WTC11 (cell line): ENCODE results near the gene NPHS1. TPM values are rescaled to one million over a fixed set of nuclear protein-coding genes. Genes with fewer than 3 reads are reported as not detected.
A peak's percentile ranks its signal among the peaks of the same experiment; 100 is the strongest.

Experiments used
- ATAC-seq: fragments of 200-7000 bp; cut with Tn5 transposase; 2 replicates; pipeline ENCODE4 v1.10.0; 2021; ENCODE audit warnings: mild to moderate bottlenecking, moderate library complexity
- CTCF ChIA-PET: fragments of 300-600 bp; sonication (Branson Sonifier 250); formaldehyde crosslinking; loops from one replicate; lab custom pipeline; 2021; ENCODE audit warnings: antibody characterized with exemption; lab: Charles Lee
- POLR2A ChIA-PET: fragments of 350-600 bp; sonication (Branson Sonifier 250); formaldehyde crosslinking; loops from one replicate; lab custom pipeline; 2021; ENCODE audit warnings: antibody characterized with exemption; lab: Charles Lee
- DNase-seq: peaks from one replicate; pipeline ENCODE4 v3.0.0; 2021; ENCODE audit warnings: low spot score
- H3K27ac Mint-ChIP-seq: 2 replicates; pipeline ENCODE4 v1.8.0; 2021; ENCODE audit warnings: mixed read lengths
- H3K27me3 Mint-ChIP-seq: 2 replicates; pipeline ENCODE4 v1.8.0; 2021; ENCODE audit warnings: low read depth, mild to moderate bottlenecking, moderate library complexity, mixed read lengths
- H3K36me3 Mint-ChIP-seq: 2 replicates; pipeline ENCODE4 v1.8.0; 2021; ENCODE audit warnings: mixed read lengths
- H3K4me1 Mint-ChIP-seq: 2 replicates; pipeline ENCODE4 v1.8.0; 2022; ENCODE audit warnings: mixed read lengths
- H3K4me3 Mint-ChIP-seq: 2 replicates; pipeline ENCODE4 v1.8.0; 2021; ENCODE audit warnings: mild to moderate bottlenecking, moderate library complexity, mixed read lengths
- H3K9me3 Mint-ChIP-seq: 2 replicates; pipeline ENCODE4 v1.8.0; 2021; ENCODE audit warnings: mixed read lengths
- CREB1 ChIP-seq: sonication (generic); formaldehyde crosslinking; IDR thresholded peaks from 2 replicates; pipeline ENCODE4 v1.8.0; 2023; ENCODE audit warnings: mild to moderate bottlenecking, missing genetic modification reagents
- CREM ChIP-seq: sonication (generic); formaldehyde crosslinking; IDR thresholded peaks from 2 replicates; pipeline ENCODE4 v1.8.1; 2022; ENCODE audit warnings: mild to moderate bottlenecking, missing genetic modification reagents, moderate library complexity
- ELF4 ChIP-seq: sonication (generic); formaldehyde crosslinking; IDR thresholded peaks from 2 replicates; pipeline ENCODE4 v1.8.1; 2022; ENCODE audit warnings: low read depth, mild to moderate bottlenecking, moderate library complexity, missing genetic modification reagents
- ESRRA ChIP-seq: sonication (generic); formaldehyde crosslinking; IDR thresholded peaks from 2 replicates; pipeline ENCODE4 v1.8.1; 2022; ENCODE audit warnings: mild to moderate bottlenecking, missing genetic modification reagents, borderline replicate concordance
- ETV6 ChIP-seq: sonication (generic); formaldehyde crosslinking; IDR thresholded peaks from 2 replicates; pipeline ENCODE4 v1.8.1; 2022; ENCODE audit warnings: mild to moderate bottlenecking, missing genetic modification reagents
- HMGA2 ChIP-seq: fragments of 250-450 bp; sonication (Bioruptor Pico); IDR thresholded peaks from 2 replicates; pipeline ENCODE4 v1.4.0; 2021; ENCODE audit warnings: mild to moderate bottlenecking, moderate library complexity
- IRF1 ChIP-seq: sonication (generic); formaldehyde crosslinking; IDR thresholded peaks from 2 replicates; pipeline ENCODE4 v1.8.0; 2023; ENCODE audit warnings: missing genetic modification reagents
- NFATC4 ChIP-seq: fragments of 250-450 bp; sonication (Bioruptor Pico); IDR thresholded peaks from 2 replicates; pipeline ENCODE4 v1.9.0; 2021; ENCODE audit warnings: mild to moderate bottlenecking
- NR2C2 ChIP-seq: sonication (generic); formaldehyde crosslinking; IDR thresholded peaks from 2 replicates; pipeline ENCODE4 v1.8.0; 2022; ENCODE audit warnings: mild to moderate bottlenecking, missing genetic modification reagents
- RELA ChIP-seq: sonication (generic); formaldehyde crosslinking; IDR thresholded peaks from 2 replicates; pipeline ENCODE4 v1.8.1; 2022; ENCODE audit warnings: missing genetic modification reagents, mild to moderate bottlenecking, borderline replicate concordance
- RORB ChIP-seq: fragments of 250-450 bp; sonication (Bioruptor Pico); IDR thresholded peaks from 2 replicates; pipeline ENCODE4 v1.9.0; 2021; ENCODE audit warnings: mild to moderate bottlenecking
- SMAD3 ChIP-seq: sonication (generic); formaldehyde crosslinking; IDR thresholded peaks from 2 replicates; pipeline ENCODE4 v1.8.0; 2022; ENCODE audit warnings: missing genetic modification reagents, mild to moderate bottlenecking, borderline replicate concordance
- SMAD4 ChIP-seq: sonication (generic); formaldehyde crosslinking; IDR thresholded peaks from 2 replicates; pipeline ENCODE4 v1.8.0; 2022; ENCODE audit warnings: mild to moderate bottlenecking, missing genetic modification reagents
- SOX15 ChIP-seq: fragments of 250-450 bp; sonication (Bioruptor Pico); IDR thresholded peaks from 2 replicates; pipeline ENCODE4 v1.9.0; 2021; ENCODE audit warnings: mild to moderate bottlenecking
- SP1 ChIP-seq: sonication (generic); formaldehyde crosslinking; conservative IDR thresholded peaks from 2 replicates; pipeline ENCODE4 v1.8.1; 2022; ENCODE audit warnings: missing genetic modification reagents
- TP53 ChIP-seq: sonication (generic); formaldehyde crosslinking; IDR thresholded peaks from 2 replicates; pipeline ENCODE4 v1.8.1; 2023; ENCODE audit warnings: mild to moderate bottlenecking, missing genetic modification reagents
- USF2 ChIP-seq: sonication (generic); formaldehyde crosslinking; IDR thresholded peaks from 2 replicates; pipeline ENCODE4 v1.8.1; 2023; ENCODE audit warnings: mild to moderate bottlenecking, missing genetic modification reagents, moderate library complexity
- ZBTB21 ChIP-seq: sonication (generic); formaldehyde crosslinking; IDR thresholded peaks from 2 replicates; pipeline ENCODE4 v1.8.1; 2023; ENCODE audit warnings: mild to moderate bottlenecking, missing genetic modification reagents, borderline replicate concordance
- ZNF138 ChIP-seq: sonication (generic); formaldehyde crosslinking; conservative IDR thresholded peaks from 2 replicates; pipeline ENCODE4 v1.8.1; 2022; ENCODE audit warnings: mild to moderate bottlenecking, moderate library complexity, missing genetic modification reagents
- ZNF232 ChIP-seq: sonication (generic); formaldehyde crosslinking; IDR thresholded peaks from 2 replicates; pipeline ENCODE4 v1.8.0; 2022; ENCODE audit warnings: mild to moderate bottlenecking, missing genetic modification reagents
- ZNF423 ChIP-seq: fragments of 250-450 bp; sonication (Bioruptor Pico); IDR thresholded peaks from 2 replicates; pipeline ENCODE4 v2.1.2; 2022; ENCODE audit warnings: mild to moderate bottlenecking, moderate library complexity
- total RNA-seq: library from RNA; stranded (reverse); gene quantifications from 3 replicates; pipeline ENCODE4 v1.2.3, GENCODE V29; 2021
- TF ChIP-seq, protein P1 (sequence below): sonication (generic); formaldehyde crosslinking; IDR thresholded peaks from 2 replicates; pipeline ENCODE4 v1.8.1; 2022; ENCODE audit warnings: low read depth, mild to moderate bottlenecking, moderate library complexity, missing genetic modification reagents, borderline replicate concordance
- TF ChIP-seq, protein P2 (sequence below): sonication (generic); formaldehyde crosslinking; IDR thresholded peaks from 2 replicates; pipeline ENCODE4 v1.8.0; 2022; ENCODE audit warnings: mild to moderate bottlenecking, missing genetic modification reagents
- TF ChIP-seq, protein P3 (sequence below): sonication (generic); formaldehyde crosslinking; IDR thresholded peaks from 2 replicates; pipeline ENCODE4 v1.8.0; 2022; ENCODE audit warnings: mild to moderate bottlenecking, missing genetic modification reagents
- TF ChIP-seq, protein P4 (sequence below): sonication (generic); formaldehyde crosslinking; IDR thresholded peaks from 2 replicates; pipeline ENCODE4 v1.8.1; 2023; ENCODE audit warnings: mild to moderate bottlenecking, moderate library complexity, missing genetic modification reagents

The NPHS1 gene
- total RNA-seq, 1 experiment from 2014 or later = 0.61 TPM

DNA sequence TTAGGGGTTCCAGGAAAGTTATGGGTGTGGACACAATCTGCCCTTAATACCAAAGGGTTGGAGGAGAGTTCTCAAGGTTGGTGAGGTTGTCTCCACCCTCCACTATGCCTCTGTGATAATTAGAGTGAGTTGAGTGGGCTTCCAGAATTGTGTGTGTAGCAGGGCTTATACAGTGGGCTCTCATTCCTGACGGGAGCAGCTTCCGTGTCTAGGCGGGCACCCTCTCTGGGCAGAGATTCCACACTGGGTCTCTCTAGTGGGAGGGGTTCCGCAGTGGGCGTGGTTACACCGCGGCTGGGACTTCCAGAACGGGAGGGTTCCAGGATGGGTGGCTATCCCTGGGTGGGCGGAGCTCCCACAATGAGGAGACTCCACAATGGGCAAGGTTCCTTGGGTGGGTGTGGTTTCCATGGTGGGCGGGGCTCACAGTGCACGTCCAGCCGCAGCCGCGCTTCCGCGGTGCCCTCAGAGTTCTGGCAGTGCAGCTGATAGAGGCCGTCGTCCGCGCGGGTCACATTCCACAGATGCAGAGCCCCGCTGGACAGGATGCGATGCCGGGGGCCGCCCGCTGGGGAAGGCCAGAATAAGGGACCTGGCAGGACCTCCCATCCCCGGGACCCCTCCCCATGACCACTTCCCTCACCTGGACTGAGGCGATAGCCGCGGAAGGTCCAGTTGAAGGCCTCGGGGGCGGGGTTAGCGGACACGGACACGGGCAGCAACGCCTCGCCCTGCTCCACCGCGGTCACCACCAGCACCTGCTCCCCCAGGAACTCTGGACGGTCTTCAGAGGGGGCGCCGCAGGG lies 8.4 kb downstream of the NPHS1 start:
- POLR2A ChIA-PET = interaction anchor here (0.9 to 1.0 kb wide), 2 partner anchors 9 to 103 kb away, joined by 3 to 5 read pairs; no protein-coding TSS in a partner anchor
- peaks cover 87% of the 10 kb centered on the region for H3K27me3 Mint-ChIP-seq
- ATAC-seq (peak; percentile 88), DNase-seq (peak; percentile 96)
- H3K9me3 Mint-ChIP-seq = peaks cover 7% of the 10 kb centered on the region
- peak overlapping the region; percentile 76 for H3K4me3 Mint-ChIP-seq
- no peaks in the 10 kb centered on the region for H3K36me3 Mint-ChIP-seq
- CTCF ChIA-PET = interaction anchor here (0.9 to 2.7 kb wide), 3 partner anchors 24 to 96 kb away, joined by 3 to 17 read pairs (median 6); partner anchors contain the start of gene LIN37
- no peak overlapping the region for H3K27ac Mint-ChIP-seq
- TF ChIP-seq ZBTB21 (CRISPR knock-in tag) = no peak
- TF ChIP-seq SP1 (CRISPR knock-in tag) = 0 out of 2 replicates have a peak, but pooled peaks have one; percentile 43
- H3K4me1 Mint-ChIP-seq = peaks cover 22% of the 10 kb centered on the region

- no peak for ATAC-seq
- TF ChIP-seq NFATC4 (CRISPR knock-in tag) = no peak
- no peak for TF ChIP-seq RELA (CRISPR knock-in tag)
- TF ChIP-seq NR2C2 (CRISPR knock-in tag) = no peak
- TF ChIP-seq, protein P1, sequence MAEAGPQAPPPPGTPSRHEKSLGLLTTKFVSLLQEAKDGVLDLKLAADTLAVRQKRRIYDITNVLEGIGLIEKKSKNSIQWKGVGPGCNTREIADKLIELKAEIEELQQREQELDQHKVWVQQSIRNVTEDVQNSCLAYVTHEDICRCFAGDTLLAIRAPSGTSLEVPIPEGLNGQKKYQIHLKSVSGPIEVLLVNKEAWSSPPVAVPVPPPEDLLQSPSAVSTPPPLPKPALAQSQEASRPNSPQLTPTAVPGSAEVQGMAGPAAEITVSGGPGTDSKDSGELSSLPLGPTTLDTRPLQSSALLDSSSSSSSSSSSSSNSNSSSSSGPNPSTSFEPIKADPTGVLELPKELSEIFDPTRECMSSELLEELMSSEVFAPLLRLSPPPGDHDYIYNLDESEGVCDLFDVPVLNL (CRISPR knock-in tag) = no peak
- TF ChIP-seq ESRRA (CRISPR knock-in tag) = no peak
- TF ChIP-seq ZBTB21 (CRISPR knock-in tag) = no peak
- TF ChIP-seq TP53 (CRISPR knock-in tag) = no peak
- no peak for TF ChIP-seq CREB1 (CRISPR knock-in tag)
- TF ChIP-seq CREM (CRISPR knock-in tag) = no peak
- TF ChIP-seq ZNF232 (CRISPR knock-in tag) = no peak
- TF ChIP-seq, all 79 proteins: peak for 0
- H3K9me3 Mint-ChIP-seq = peaks cover 8% of the 10 kb centered on the region
Observed at GRCh38 chr19:35842666-35843272, 9.5 kb downstream of the NPHS1 start.

GRCh38 chr19:35841961-35842595 lies 10.2 kb downstream of the NPHS1 start:
- Mint-ChIP-seq H3K4me3 (no peak overlapping the region), H3K36me3 (no peaks in the 10 kb centered on the region), H3K4me1 (peaks cover 22% of the 10 kb centered on the region), H3K9me3 (peaks cover 8% of the 10 kb centered on the region), H3K27me3 (peaks cover 74% of the 10 kb centered on the region), H3K27ac (no peak overlapping the region)
- TF ChIP-seq HMGA2 (CRISPR knock-in tag) (no peak), ESRRA (CRISPR knock-in tag) (no peak), ZNF138 (CRISPR knock-in tag) (no peak), ELF4 (no peak), SMAD3 (CRISPR knock-in tag) (no peak), IRF1 (no peak), ZNF423 (no peak), RORB (CRISPR knock-in tag) (no peak), SOX15 (CRISPR knock-in tag) (no peak), USF2 (CRISPR knock-in tag) (no peak), SMAD4 (CRISPR knock-in tag) (no peak), ETV6 (CRISPR knock-in tag) (no peak)
- TF ChIP-seq, protein P2, sequence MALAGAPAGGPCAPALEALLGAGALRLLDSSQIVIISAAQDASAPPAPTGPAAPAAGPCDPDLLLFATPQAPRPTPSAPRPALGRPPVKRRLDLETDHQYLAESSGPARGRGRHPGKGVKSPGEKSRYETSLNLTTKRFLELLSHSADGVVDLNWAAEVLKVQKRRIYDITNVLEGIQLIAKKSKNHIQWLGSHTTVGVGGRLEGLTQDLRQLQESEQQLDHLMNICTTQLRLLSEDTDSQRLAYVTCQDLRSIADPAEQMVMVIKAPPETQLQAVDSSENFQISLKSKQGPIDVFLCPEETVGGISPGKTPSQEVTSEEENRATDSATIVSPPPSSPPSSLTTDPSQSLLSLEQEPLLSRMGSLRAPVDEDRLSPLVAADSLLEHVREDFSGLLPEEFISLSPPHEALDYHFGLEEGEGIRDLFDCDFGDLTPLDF (CRISPR knock-in tag) = no peak
- TF ChIP-seq, protein P3, sequence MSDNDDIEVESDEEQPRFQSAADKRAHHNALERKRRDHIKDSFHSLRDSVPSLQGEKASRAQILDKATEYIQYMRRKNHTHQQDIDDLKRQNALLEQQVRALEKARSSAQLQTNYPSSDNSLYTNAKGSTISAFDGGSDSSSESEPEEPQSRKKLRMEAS (CRISPR knock-in tag) = no peak
- TF ChIP-seq, protein P4, sequence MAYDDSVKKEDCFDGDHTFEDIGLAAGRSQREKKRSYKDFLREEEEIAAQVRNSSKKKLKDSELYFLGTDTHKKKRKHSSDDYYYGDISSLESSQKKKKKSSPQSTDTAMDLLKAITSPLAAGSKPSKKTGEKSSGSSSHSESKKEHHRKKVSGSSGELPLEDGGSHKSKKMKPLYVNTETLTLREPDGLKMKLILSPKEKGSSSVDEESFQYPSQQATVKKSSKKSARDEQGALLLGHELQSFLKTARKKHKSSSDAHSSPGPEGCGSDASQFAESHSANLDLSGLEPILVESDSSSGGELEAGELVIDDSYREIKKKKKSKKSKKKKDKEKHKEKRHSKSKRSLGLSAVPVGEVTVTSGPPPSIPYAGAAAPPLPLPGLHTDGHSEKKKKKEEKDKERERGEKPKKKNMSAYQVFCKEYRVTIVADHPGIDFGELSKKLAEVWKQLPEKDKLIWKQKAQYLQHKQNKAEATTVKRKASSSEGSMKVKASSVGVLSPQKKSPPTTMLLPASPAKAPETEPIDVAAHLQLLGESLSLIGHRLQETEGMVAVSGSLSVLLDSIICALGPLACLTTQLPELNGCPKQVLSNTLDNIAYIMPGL (CRISPR knock-in tag) = no peak
- no peak for ATAC-seq
- CTCF ChIA-PET = no interaction called here
- DNase-seq = no peak
- POLR2A ChIA-PET = no interaction called here

More at GRCh38 chr19:35842666-35843272, 9.5 kb downstream of the NPHS1 start:
- Mint-ChIP-seq H3K36me3 (no peaks in the 10 kb centered on the region), H3K27me3 (peaks cover 76% of the 10 kb centered on the region), H3K4me1 (peaks cover 22% of the 10 kb centered on the region), H3K27ac (no peak overlapping the region), H3K4me3 (no peak overlapping the region)
- ChIA-PET POLR2A (no interaction called here), CTCF (no interaction called here)
- no peak for DNase-seq
